ENCODE measurements around the gene TIMM10B. TPM values are rescaled to one million over a fixed set of nuclear protein-coding genes. Genes with fewer than 3 reads are reported as not detected.

The TIMM10B gene
- total and polyA plus RNA-seq, 2 of the 13 experiments (the other 11 are each of a cell fraction or from before 2014, with no cell fraction given): 34.9 to 39.5 TPM

GRCh38 chr11:6504166-6504565 lies 22.9 kb downstream of the TIMM10B start:
- no peak overlapping the region for H3K9ac ChIP-seq (ENCODE audit: insufficient read depth, low read depth, low read length)
- no peak overlapping the region for H3K4me2 ChIP-seq (ENCODE audit: low read depth, low read length)
- ChIA-PET CTCF (ENCODE audit: low intra/inter-chr PET ratio, low total read pairs) (interaction anchor here (1.2 kb wide), 1 partner anchor 125 kb away, joined by 3 read pairs; no protein-coding TSS in a partner anchor), POLR2A (interaction anchor here (2.0 kb wide), 1 partner anchor 125 kb away, joined by 7 read pairs; no protein-coding TSS in a partner anchor)
- 93% methylated on average over 3 of the region's 3 CpGs for WGBS (ENCODE audit: low lambda C conversion rate)
- in situ Hi-C loops (cut with HindIII; ENCODE audit: extremely low pct_ligation_motif_present, low pct_unique_long_range_greater_than_20kb): loop anchor here (10.0 kb wide), 1 partner anchor 119 kb away; no protein-coding TSS in a partner anchor
- H3K27ac ChIP-seq (ENCODE audit: extremely low read length, insufficient read depth, low read length): no peak overlapping the region
- H4K20me1 ChIP-seq (ENCODE audit: insufficient read depth, low read length): no peaks in the 10 kb centered on the region
- no peaks in the 10 kb centered on the region for H3K9me3 ChIP-seq (ENCODE audit: low read length)
- BruUV-seq (replicated peaks): no TSS peak
- ATAC-seq: no peak
- peaks cover 2 to 8% of the 10 kb centered on the region in 2 experiments; a peak in 3 of 5 replicates for H3K36me3 ChIP-seq (replicated peaks in 1 of 2; ENCODE audit: control insufficient read depth in 1 of 2, insufficient read depth in 2 of 2, low read length in 2 of 2)
- H3K4me3 ChIP-seq (replicated peaks in 1 of 3; ENCODE audit: insufficient read depth in 1 of 3, low read depth in 2 of 3, low read length in 3 of 3): no peak overlapping the region
- intact Hi-C loops (cut with micrococcal nuclease; ENCODE audit: unreplicated experiment): loop anchor here (2.0 kb wide), 1 partner anchor 23 kb away; the partner anchor contains the start of genes ARFIP2 and TIMM10B
- no peak overlapping the region for H2AFZ ChIP-seq (ENCODE audit: low read length)
- no peak for DNase-seq (ENCODE audit: low spot score)
- no peak for FAIRE-seq
- H3K79me2 ChIP-seq (ENCODE audit: insufficient read depth, low read length): no peaks in the 10 kb centered on the region
- H3K27me3 ChIP-seq (ENCODE audit: control insufficient read depth in 1 of 2, insufficient read depth in 2 of 2, low read length in 2 of 2): no peaks in the 10 kb centered on the region; a peak in 1 of 5 replicates
- no peaks in the 10 kb centered on the region for H3K4me1 ChIP-seq (ENCODE audit: insufficient read depth, low read length)
- TF ChIP-seq SIX4 (CRISPR knock-in tag; IDR thresholded peaks at IDR 0.05): no peak
- TF ChIP-seq SMARCC2 (IDR thresholded peaks at IDR 0.05): no peak
- TF ChIP-seq ERF (CRISPR knock-in tag; IDR thresholded peaks at IDR 0.05): no peak
- TF ChIP-seq HNRNPL (IDR thresholded peaks at IDR 0.05; ENCODE audit: low read depth, low read length): no peak
- TF ChIP-seq ZMYM4 (CRISPR knock-in tag; IDR thresholded peaks at IDR 0.05): no peak
- no peak for TF ChIP-seq ZNF33A (CRISPR knock-in tag; IDR thresholded peaks at IDR 0.05; ENCODE audit: borderline replicate concordance)
- TF ChIP-seq, protein P1, sequence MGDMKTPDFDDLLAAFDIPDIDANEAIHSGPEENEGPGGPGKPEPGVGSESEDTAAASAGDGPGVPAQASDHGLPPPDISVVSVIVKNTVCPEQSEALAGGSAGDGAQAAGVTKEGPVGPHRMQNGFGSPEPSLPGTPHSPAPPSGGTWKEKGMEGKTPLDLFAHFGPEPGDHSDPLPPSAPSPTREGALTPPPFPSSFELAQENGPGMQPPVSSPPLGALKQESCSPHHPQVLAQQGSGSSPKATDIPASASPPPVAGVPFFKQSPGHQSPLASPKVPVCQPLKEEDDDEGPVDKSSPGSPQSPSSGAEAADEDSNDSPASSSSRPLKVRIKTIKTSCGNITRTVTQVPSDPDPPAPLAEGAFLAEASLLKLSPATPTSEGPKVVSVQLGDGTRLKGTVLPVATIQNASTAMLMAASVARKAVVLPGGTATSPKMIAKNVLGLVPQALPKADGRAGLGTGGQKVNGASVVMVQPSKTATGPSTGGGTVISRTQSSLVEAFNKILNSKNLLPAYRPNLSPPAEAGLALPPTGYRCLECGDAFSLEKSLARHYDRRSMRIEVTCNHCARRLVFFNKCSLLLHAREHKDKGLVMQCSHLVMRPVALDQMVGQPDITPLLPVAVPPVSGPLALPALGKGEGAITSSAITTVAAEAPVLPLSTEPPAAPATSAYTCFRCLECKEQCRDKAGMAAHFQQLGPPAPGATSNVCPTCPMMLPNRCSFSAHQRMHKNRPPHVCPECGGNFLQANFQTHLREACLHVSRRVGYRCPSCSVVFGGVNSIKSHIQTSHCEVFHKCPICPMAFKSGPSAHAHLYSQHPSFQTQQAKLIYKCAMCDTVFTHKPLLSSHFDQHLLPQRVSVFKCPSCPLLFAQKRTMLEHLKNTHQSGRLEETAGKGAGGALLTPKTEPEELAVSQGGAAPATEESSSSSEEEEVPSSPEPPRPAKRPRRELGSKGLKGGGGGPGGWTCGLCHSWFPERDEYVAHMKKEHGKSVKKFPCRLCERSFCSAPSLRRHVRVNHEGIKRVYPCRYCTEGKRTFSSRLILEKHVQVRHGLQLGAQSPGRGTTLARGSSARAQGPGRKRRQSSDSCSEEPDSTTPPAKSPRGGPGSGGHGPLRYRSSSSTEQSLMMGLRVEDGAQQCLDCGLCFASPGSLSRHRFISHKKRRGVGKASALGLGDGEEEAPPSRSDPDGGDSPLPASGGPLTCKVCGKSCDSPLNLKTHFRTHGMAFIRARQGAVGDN (CRISPR knock-in tag; IDR thresholded peaks at IDR 0.05): no peak
- no peak for TF ChIP-seq HNF4A (CRISPR knock-in tag; IDR thresholded peaks at IDR 0.05)
- TF ChIP-seq, protein P2, sequence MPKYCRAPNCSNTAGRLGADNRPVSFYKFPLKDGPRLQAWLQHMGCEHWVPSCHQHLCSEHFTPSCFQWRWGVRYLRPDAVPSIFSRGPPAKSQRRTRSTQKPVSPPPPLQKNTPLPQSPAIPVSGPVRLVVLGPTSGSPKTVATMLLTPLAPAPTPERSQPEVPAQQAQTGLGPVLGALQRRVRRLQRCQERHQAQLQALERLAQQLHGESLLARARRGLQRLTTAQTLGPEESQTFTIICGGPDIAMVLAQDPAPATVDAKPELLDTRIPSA (CRISPR knock-in tag; IDR thresholded peaks at IDR 0.05; ENCODE audit: borderline replicate concordance): no peak
